Skeletal muscle cell (primary cell): ENCODE results near the gene PTTG2.
"Not testable (repeated sequence)": the region's sequence is repeated elsewhere in the genome, so short reads cannot be mapped to it uniquely, and the experiment has no call there.

ENCODE experiments used
- DNase-seq: peaks from one replicate; pipeline ENCODE4 v3.0.0-alpha.2; 2010; ENCODE audit warnings: low read depth
- H3K4me3 ChIP-seq: 2 replicates; pipeline ENCODE4 v1.5.1; 2011; ENCODE audit warnings: low read depth, mild to moderate bottlenecking, control low read depth, low read length, moderate library complexity

PTTG2 gene

DNA sequence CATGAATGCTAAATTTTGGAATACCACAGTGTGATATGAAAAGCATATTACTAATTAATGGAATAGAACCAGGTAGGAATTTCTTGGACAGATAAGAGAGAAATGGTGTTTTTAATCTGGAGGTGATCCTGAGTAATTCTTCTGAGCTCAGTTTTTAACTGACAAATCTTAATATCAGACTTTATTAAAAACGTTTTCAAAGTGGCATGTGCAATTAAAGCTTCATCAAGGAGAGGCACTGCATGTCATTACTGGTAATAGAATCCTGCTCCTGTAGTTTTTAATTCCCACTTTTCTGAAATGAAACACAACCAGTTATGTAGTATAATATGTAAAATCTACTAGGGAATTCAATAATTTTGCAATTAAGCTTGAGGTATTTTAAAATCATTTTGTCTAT is 7.0 kb upstream of the PTTG2 start:
- no peak for DNase-seq
- no peak overlapping the region for H3K4me3 ChIP-seq

DNA sequence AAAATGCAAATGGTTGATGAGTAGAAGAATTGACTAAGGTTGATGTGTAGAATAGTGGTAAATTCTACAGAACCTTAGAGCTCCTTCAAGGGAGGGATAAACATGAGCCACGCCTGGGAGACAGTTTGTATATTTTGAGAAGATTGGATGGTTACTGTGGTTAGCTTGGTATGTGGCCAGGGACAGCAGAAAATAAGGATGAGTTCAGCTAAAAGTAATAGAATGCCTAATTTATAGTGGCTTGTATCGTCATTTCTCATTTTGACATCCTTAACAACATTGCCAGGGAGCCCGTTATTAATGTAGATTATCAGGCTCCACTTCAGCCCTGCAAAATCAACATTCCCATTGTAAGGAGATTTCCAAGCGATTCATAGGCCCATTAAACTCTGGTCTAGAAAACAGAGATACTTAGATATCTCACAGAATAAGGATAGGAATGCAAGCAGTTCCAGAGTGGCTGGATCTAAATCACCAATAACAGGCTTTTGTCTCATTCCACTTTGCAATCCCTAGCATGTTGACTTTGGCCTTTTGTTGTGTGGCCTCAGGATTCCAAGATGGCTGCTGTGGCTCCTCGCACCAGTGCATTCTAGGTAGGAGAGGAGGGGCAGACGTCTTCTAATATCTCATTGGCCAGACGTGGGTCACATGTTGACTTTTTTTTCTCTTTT is 6.4 kb upstream of the PTTG2 start:
- no peak overlapping the region for H3K4me3 ChIP-seq
- DNase-seq = peak; percentile 30

DNA sequence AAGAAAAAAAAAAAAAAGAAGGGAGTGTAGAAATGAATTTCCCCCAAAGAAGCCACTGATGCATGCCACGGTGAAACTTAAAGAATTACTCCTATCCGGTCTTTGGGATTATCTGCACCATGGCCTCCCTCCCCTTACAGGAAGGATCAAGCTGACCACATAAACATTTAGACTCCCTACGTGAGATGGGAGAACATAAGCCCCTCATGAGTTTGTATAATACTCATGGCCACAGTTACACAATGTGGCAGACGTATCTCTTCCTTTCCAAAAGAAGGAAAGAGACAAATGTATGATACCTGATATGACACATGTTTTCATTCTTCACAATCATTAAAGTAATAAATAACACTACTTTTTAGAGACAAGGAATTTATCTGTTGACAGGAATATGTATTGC is 3.3 kb upstream of the PTTG2 start:
- no peak overlapping the region for H3K4me3 ChIP-seq
- DNase-seq = no peak

DNA sequence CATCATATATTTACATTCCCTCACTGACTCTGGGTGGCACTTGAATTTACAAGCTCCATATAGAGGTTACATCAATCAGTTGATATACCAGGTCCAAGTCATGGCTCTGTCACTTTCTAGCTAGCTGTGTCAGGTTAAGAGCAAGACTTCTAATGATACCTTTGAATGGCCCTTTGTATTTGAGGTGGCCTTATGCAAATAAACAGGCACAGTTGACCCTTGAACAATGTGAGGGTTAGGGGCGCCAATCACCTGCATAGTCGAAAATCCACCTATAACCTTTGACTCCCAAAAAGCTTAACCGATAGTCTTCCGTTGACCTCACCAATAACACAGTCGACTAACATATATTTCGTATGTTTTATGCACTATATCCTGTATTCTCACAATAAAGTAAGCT is 1.3 kb upstream of the PTTG2 start:
- no peak overlapping the region for H3K4me3 ChIP-seq
- no peak for DNase-seq

DNA sequence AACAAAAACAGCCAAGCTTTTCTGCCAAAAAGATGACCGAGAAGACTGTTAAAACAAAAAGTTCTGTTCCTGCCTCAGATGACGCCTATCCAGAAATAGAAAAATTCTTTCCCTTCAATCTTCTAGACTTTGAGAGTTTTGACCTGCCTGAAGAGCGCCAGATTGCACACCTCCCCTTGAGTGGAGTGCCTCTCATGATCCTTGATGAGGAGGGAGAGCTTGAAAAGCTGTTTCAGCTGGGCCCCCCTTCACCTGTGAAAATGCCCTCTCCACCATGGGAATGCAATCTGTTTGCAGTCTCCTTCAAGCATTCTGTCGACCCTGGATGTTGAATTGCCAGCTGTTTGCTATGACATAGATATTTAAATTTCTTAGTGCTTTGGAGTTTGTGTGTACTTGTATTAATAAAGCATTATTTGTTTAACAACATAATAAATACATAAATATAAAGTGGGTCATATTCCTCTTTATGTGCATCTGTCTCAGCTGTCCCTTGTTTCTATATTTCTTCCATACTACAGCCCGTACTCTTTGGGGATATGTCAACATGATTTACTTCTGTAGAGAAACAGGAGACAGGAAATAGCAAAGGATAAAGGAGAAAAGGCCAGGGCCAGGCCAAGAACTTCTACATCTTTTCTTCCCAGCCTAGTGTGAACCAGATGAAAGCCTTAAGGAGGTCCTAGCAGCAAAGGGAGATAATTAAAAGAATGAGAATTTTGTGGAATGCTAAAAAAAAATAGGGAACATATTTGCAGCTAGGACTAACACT is 667 bp downstream of the PTTG2 start:
- no peak for DNase-seq
- H3K4me3 ChIP-seq = no peak overlapping the region

DNA sequence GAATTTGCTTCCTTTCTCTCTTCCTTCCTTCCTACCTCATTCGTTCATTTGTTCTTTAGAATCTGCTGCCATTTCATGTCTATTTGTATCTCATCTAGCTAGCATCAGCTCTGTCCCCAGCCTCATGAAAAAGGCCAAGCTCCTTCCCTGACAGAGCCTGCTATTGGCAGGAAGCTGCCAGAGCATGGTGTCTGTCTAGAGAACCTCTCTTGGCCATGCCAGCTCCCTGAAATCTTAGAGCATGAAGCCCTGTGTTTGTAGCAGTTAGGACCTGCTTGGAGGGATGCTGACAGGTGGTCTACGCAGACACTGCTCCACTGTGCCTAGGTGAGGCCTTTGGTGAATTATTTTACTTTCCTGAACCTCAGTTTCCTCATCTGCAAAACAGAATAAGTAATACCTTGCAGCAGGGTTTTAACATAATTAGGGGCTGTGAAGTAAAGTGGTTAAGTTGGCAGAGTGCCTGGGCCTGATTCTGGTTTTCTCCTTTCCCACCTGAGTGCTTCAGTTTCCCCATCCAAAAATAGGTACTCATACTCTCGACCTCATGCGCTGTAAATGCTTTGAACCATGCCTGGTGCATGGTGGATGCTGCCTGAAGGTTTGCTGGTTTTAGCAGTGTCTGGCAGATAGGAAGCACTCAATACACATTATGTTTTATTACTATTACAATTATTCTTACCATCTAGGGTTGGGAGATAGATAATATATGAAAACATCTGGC is 4.7 kb downstream of the PTTG2 start:
- DNase-seq = no peak
- H3K4me3 ChIP-seq = no peak overlapping the region

DNA sequence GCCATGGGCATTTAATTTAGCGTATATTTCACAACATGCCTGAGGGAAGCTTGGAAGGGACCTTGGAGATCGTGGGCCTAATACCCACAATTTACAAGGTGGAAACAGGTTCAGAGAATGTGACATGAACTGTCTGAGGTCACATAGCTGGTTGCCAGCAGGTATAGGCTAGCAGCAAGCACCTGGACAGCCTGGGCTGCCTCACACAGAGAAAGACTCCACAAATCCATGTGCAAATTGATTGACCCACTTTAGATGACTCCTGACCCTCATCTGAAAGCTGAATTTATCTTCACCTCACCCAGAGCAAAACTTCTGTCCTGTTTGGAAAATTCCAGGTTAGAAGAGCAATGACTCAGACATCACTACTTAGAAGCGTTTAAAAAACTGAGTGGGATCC is 5.8 kb downstream of the PTTG2 start:
- DNase-seq = no peak
- no peak overlapping the region for H3K4me3 ChIP-seq

DNA sequence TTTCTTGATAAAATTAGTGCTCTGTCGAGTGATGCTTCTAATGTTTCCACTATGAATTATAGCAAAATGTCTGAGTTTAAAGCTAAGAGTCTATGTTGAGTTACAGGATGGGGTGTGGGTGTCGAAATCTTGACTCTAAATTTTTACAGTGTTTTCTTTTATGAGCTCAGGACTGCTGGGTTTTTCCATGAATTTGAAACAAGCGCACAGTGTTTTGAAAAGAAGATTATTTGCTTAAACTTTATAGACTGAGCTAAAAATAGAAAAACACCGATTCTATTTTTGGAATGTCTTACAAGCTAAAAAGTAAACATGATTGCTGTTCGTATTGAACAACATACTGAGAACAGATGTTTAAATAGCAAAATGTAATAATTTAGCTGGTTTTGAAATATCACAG is 7.5 kb downstream of the PTTG2 start:
- no peak overlapping the region for H3K4me3 ChIP-seq
- no peak for DNase-seq

DNA sequence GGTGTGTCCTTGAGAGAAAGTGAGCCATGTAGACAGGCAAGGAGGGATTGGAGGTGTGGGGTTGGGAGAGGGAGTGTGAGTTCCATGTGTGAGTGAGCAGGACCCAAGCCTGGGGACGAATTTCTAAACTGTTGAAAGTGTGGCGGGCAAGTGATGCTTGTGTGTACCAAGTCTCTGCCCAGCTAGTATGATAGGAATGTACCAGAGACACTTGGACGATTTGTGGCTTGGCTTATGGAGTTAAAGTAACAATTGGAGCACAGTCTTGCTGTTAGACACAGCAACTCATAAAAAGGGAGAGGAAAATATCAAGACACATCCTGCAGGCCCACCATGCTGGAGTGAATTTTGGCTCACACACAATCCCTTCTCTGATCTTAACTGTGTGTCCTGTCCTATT is 8.5 kb downstream of the PTTG2 start:
- DNase-seq = no peak
- no peak overlapping the region for H3K4me3 ChIP-seq

DNA sequence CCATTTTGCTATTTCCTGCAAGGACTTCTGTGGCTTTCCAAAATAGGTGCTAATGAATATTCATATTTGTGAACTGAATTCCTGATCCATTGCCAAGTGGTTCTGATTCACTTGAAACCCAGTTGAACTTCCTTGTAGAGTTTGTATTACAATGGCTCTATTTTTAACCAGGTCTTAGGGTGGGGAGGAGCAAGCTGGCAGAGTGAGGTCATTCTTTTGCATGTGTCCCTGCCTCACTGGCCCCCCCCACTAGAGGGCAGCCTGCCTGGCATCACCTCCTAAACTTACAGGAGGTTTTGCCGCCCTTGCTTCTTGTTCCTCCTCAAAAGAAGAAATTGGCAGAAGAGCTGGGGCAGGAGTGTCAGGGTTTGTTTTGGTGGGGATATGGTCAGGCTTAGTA is 10.5 kb downstream of the PTTG2 start:
- no peak overlapping the region for H3K4me3 ChIP-seq
- DNase-seq = no peak

DNA sequence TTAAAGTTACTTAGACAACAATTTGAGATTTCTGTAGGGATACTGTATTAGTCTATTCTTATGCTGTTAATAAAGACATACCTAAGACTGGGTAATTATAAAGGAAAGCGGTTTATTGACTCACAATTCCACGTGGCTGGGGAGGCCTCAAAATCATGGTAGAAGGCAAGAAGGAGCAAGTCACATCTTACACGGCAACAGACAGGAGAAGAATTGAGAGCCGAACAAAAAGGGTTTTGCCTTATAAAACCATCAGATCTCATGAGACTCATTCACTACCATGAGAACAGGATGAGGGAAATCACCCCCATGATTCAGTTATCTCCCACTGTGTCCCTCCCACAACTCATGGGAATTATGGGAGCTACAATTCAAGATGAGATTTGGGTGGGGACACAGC is 11.0 kb downstream of the PTTG2 start:
- H3K4me3 ChIP-seq = no peak overlapping the region
- no peak for DNase-seq

DNA sequence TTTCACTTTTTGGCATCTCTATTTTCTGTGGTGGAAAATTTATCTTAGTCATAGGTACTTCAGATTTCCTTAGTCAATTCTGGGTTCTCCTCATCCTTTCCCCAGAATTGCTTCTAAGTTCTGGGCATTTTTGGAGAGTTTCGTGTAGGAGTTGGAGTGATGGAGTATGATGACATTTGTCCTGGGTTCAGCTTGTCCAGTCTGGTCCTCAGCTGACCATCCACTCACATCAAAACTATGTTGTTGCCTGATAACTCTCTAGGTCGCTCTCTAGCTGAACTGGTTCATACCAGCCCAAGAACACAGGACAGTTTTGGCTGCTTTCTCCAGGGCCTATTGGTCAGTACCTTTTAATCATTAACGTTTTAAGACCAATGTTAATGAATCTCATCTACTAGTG is 13.2 kb downstream of the PTTG2 start:
- H3K4me3 ChIP-seq = no peak overlapping the region
- DNase-seq = no peak

DNA sequence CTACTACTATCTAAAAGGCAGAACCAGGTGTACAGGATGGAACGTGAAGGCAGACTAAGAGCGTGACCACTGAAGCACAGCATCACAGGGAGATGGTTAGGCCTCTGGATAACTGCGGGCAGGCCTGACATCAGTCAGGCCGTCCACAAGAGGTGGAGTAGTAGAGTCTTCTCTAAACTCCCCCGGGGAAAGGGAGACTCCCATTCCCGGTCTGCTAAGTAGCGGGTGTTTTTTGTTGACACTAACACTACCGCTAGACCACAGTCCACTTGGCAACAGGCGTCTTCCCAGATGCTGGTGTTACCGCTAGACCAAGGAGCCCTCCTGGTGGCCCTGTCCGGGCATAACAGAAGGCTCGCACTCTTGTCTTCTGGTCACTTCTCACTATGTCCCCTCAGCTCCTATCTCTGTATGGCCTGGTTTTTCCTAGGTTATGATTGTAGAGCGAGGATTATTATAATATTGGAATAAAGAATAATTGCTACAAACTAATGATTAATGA is 15.2 kb downstream of the PTTG2 start:
- not testable (repeated sequence) for H3K4me3 ChIP-seq, DNase-seq

DNA sequence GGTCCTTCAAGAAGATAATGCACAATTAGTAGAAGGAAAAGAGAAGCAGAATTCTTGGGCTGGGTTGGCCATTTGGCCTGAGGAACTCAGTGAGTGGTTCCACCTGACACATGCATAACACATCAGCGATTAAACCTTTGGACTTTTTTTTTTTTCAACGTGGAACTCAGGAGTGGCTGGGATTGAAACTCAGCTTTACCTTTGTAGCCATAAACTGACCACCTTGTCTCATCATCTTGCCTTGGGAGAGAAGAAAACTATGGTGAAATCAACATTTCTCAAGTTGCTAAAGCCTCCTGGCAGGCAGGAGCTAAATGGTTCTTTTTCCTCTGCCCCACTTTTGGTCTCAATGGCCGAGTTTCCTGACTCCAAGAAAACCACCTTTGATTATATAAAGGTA is 16.3 kb downstream of the PTTG2 start:
- H3K4me3 ChIP-seq = peak overlapping the region; percentile 72

DNA sequence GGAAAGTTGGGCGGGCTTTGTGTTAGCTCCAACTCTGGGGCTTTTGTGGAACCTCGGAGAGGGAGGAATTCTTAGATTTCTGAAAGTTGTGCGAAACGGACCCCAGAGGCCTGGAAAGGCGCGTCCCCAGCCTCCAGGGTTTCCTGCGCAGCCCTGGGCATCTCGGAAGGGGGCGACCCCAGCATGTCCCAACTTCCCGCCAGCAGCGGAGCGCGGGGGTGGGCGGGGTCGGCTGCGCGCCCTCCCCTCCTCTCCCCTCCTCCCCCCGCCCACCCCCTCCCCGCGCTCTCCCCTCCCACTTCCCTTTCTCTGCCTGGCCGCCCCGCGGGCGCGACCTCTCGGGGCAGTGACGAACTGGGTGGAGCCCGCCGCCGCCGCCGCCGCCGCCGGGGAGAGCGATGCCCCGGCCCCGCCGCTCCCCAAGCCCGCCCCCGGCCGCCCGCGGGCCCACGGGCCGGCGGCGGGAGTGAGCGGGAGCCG is 16.8 kb downstream of the PTTG2 start:
- H3K4me3 ChIP-seq = peak overlapping the region; percentile 72
- peak; percentile 36 for DNase-seq

More for the DNA sequence above, 16.3 kb downstream of the PTTG2 start:
- DNase-seq = no peak

DNA sequence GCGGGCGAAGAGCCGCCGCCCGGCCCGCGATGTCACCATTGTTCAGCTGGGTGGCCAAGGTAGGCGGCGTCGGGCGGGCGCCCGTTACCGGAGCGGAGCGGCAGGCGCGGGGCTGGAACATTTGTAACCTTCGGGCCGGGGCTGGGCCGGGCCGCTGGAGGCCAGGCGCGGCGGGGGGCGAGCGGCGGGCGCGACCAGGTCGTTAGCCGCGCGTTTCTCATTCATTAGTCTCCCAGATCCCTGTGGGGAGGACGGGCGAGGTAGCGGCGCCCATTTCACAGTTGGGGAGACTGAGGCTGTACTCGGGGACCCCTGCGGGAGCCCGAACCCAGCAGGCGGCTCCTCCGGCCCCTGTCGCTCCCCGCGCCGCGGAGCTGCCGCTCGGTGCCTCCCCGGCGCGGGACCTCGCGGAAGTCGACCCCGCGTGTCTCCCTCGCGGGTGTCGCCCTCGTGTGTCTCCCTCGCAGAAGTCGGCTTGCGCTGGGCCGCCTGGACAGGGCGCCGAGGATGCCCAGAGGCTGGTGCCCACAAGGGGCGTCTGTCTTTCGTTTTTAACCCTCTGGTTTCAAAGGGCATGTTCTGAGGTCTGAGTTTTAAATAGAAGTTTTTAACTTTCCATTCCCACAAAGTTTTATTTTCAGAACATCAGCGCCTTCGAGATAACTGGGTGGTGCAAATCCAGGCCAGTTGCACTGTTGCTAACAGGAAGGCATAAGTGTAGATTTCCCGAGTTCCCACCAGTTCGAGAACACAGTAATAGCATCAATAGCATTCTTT is 17.5 kb downstream of the PTTG2 start:
- DNase-seq = no peak

DNA sequence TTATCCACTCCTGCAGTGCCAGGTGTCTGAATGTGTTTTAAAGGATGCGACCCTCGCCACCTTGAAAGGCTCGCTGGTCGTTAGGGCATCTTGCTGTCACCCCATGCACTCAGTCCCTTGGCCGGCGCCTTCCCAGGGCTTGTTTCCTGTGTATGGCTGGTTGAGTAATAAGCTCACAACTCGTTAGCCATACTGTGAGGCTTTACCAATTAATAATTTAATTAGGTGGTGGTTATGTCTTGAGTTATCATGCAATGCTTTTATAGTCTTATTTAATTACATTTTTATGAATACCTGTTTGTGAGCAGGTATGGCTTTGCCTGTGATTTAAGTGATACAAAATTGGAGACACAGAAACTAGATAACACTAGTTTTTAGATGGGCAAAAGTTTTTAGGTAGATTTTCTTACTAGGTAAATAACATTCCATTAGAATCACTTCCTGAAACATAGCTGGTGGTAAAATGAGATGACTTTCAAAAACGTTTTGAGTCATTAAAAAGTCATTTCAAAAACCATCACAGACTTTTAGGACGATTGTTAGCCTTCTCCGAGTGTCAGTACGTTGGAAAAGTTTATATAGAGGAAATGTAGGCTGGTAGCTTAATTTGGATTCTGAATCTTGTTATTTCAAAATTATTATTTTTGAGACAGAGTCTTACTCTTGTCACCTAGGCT is 18.2 kb downstream of the PTTG2 start:
- no peak for DNase-seq
- peak overlapping the region; percentile 72 for H3K4me3 ChIP-seq

More for the DNA sequence above, 17.5 kb downstream of the PTTG2 start:
- peak overlapping the region; percentile 72 for H3K4me3 ChIP-seq

DNA sequence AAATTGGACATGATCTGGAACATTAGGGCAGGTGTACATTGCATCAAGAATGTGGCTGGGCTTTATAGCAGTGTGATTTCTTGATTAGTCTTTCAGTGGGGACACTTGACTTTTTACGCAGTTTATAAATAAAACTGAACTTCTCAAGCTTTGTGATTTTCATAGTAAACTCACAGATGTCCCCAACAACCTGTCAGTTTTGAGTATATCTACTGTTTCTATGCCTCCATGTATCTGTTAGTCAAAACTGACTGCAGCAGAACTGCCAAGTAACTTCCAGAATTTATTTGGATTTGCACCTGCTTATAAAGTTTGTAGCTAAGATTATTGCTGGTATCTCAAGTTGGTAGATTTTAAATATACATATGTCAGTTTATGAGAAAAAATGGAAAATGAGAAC is 20.0 kb downstream of the PTTG2 start:
- no peak overlapping the region for H3K4me3 ChIP-seq
- DNase-seq = no peak

DNA sequence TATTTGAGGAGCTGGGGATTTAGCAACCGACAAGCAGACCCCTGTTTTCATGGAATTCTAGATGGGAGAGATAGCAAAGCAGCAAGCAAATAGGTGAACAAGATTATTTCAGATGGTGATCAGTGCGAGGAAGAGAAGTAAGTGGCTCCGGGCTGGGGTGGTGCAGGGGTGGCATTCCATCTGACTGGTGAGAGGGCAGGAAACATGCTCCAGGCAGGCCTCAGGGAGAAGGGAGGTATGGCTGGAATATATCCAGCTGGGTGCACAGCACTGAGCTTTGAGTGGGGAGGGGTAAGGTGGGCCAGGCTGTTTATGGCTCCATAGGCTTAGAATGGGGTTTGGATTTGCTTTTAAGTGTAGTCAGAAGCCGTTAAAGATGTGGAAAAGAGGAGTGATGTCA is 21.2 kb downstream of the PTTG2 start:
- no peak overlapping the region for H3K4me3 ChIP-seq
- DNase-seq = no peak
